Left ventricle myocardium inferior (tissue), 1 donor: Measurements from ENCODE around the gene FIGNL2. TPM values are rescaled to one million over a fixed set of nuclear protein-coding genes. Genes with fewer than 3 reads are reported as not detected.

Source experiments
- DNase-seq: peaks from one replicate; pipeline ENCODE4 v3.0.0-alpha.2; 2020
- H3K27ac ChIP-seq: fragments of 200-600 bp; replicated peaks from 2 replicates; pipeline ENCODE4 v1.8.0; 2021
- H3K27me3 ChIP-seq: fragments of 200-600 bp; 2 replicates; pipeline ENCODE4 v1.8.0; 2021; ENCODE audit warnings: low read depth
- H3K36me3 ChIP-seq: fragments of 200-600 bp; 2 replicates; pipeline ENCODE4 v1.8.0; 2021
- H3K4me1 ChIP-seq: fragments of 200-600 bp; 2 replicates; pipeline ENCODE4 v1.8.0; 2021
- H3K4me3 ChIP-seq: fragments of 200-600 bp; 2 replicates; pipeline ENCODE4 v1.8.0; 2021; ENCODE audit warnings: mild to moderate bottlenecking, moderate library complexity
- H3K9me3 ChIP-seq: fragments of 200-600 bp; replicated peaks from 2 replicates; pipeline ENCODE4 v1.8.0; 2021
- intact Hi-C: fragments of 100-400 bp; cut with micrococcal nuclease; formaldehyde crosslinking; loops from one replicate; pipeline ENCODE4 v1.11.0; 2022
- total RNA-seq: library from RNA; stranded (reverse); fragmentation: NEBNext Ultra II Directional; extraction: Animal tissue kit (Norgen Biotek cat#: 25700); gene quantifications from one replicate; pipeline ENCODE4 v1.2.1, GENCODE V29; 2021
- TF ChIP-seq, protein P1 (sequence below): fragments of 200-600 bp; IDR thresholded peaks from 2 replicates; pipeline ENCODE4 v1.8.0; 2021; ENCODE audit warnings: antibody characterized with exemption, mild to moderate bottlenecking, borderline replicate concordance
- donor health status: DM: no; HTN: yes; CAD: no; lungs with severe emphysema.

The FIGNL2 gene
- total RNA-seq, 1 donor from 2014 or later = 0.30 TPM

GRCh38 chr12:51883295-51883694 lies 34.8 kb upstream of the FIGNL2 start:
- no peak for DNase-seq
- TF ChIP-seq, protein P1, sequence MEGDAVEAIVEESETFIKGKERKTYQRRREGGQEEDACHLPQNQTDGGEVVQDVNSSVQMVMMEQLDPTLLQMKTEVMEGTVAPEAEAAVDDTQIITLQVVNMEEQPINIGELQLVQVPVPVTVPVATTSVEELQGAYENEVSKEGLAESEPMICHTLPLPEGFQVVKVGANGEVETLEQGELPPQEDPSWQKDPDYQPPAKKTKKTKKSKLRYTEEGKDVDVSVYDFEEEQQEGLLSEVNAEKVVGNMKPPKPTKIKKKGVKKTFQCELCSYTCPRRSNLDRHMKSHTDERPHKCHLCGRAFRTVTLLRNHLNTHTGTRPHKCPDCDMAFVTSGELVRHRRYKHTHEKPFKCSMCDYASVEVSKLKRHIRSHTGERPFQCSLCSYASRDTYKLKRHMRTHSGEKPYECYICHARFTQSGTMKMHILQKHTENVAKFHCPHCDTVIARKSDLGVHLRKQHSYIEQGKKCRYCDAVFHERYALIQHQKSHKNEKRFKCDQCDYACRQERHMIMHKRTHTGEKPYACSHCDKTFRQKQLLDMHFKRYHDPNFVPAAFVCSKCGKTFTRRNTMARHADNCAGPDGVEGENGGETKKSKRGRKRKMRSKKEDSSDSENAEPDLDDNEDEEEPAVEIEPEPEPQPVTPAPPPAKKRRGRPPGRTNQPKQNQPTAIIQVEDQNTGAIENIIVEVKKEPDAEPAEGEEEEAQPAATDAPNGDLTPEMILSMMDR = no peak
- H3K27ac ChIP-seq = no peak overlapping the region
- peaks cover 8% of the 10 kb centered on the region for H3K9me3 ChIP-seq
- H3K27me3 ChIP-seq = peaks cover 13% of the 10 kb centered on the region
- H3K4me1 ChIP-seq = peaks cover 17% of the 10 kb centered on the region
- intact Hi-C loops = no loop called here
- no peaks in the 10 kb centered on the region for H3K36me3 ChIP-seq
- H3K4me3 ChIP-seq = no peak overlapping the region

DNA sequence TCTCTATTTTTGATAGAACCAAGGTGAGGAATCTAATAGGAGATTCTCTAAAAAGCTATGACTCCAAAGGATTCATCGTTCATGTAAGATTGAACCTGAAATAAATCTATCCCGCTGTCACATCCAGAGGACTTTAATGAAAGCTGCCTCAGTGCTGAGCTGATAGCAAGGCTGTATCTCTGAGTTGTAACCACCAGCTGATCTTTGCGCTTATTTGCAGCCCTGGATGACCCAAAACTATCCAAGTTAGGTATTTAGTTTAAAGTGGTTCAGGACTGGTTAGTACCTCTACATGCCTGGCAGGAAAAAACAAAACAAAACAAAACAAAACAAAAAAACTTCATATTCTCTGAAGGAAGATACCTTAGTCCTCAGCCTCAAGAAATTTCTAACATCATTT lies 30.6 kb upstream of the FIGNL2 start:
- no peak for DNase-seq
- no peaks in the 10 kb centered on the region for H3K27me3 ChIP-seq
- H3K4me3 ChIP-seq = no peak overlapping the region
- H3K27ac ChIP-seq = no peak overlapping the region
- TF ChIP-seq, protein P1 = no peak
- H3K36me3 ChIP-seq = no peaks in the 10 kb centered on the region
- intact Hi-C loops = no loop called here
- peaks cover 3% of the 10 kb centered on the region for H3K9me3 ChIP-seq
- H3K4me1 ChIP-seq = no peaks in the 10 kb centered on the region

DNA sequence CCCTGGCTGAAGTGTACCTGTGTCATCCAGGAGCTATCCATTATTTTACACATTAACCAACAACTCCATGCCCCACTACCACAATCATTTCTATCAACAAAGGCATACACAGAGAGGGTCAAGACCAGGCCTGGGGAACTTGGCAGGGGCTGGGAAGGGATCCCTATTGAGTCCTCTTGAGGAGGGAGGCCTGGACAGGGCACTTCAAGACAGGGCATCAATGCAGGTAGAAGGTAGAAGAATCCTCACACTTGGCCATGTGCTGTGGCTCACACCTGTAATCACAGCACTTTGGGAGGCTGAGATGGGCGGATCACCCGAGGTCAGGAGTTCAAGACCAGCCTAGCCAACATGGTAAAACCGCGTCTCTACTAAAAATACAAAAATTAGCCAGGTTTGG lies 26.0 kb upstream of the FIGNL2 start:
- no peak overlapping the region for H3K27ac ChIP-seq
- TF ChIP-seq, protein P1 = no peak
- no peak overlapping the region for H3K4me3 ChIP-seq
- peaks cover 3% of the 10 kb centered on the region for H3K4me1 ChIP-seq
- H3K36me3 ChIP-seq = no peaks in the 10 kb centered on the region
- intact Hi-C loops = no loop called here
- no peak for DNase-seq
- H3K9me3 ChIP-seq = no peaks in the 10 kb centered on the region
- peaks cover 19% of the 10 kb centered on the region for H3K27me3 ChIP-seq

DNA sequence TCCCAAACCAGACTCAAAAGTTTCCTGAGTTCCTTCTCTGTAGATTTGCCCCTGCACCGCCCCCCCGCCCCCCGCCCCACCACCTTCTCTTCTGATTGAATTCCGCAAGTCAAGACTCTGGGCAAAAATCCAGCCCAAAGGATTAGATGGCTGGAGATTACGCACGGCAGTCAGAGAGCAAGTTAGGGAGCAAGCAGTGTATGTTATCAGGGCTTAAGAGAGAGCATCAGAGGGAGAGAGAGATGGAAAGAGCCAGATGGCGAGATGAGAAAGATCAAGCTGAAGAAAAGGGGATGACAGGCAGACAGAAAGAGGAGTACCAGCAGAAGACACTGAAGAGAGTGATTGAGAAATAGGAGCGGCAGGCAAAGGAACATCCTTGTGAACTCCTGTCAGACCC lies 25.5 kb upstream of the FIGNL2 start:
- TF ChIP-seq, protein P1 = no peak

DNA sequence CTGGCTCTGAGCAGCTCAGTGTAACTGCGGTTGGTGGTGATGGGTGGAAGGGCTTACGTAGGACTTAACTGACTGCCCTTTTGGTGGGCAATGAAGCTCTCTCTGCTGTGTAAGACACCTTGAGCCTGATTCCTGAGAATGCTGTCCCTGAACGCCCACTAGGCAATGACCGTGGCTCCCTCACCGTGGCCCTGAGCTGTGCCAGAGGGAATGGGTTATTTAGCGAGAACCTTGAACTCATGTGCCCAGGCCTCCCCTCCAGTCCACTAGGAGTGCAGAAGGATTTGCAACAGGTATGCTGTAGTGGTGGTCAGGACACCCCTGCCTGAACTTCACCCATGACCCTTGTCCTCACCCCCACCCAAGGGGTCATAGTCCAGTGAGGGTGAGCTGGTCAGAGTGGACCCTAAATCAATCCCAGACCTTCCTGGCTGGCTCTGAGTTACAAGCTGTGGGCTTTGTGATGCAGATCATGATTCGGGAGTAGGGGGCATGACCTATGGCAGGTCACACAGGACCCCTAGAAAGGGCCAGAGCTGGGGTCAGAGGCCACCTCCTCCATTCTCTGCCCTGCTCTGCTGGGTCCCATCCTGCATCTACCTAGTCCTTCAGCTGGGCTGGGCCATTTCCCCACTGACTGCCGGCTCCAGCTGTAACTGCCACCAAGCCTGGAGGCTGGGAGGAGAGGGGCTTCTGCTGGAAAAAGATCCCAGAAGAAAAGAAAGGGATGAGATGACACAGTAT lies 24.9 kb upstream of the FIGNL2 start:
- intact Hi-C loops = no loop called here
- TF ChIP-seq, protein P1 = no peak
- DNase-seq = no peak
- H3K36me3 ChIP-seq = no peaks in the 10 kb centered on the region
- no peak overlapping the region for H3K4me3 ChIP-seq
- H3K9me3 ChIP-seq = no peaks in the 10 kb centered on the region
- H3K4me1 ChIP-seq = peaks cover 13% of the 10 kb centered on the region
- H3K27me3 ChIP-seq = peaks cover 30% of the 10 kb centered on the region
- H3K27ac ChIP-seq = no peak overlapping the region

More for the DNA sequence above, 25.5 kb upstream of the FIGNL2 start:
- no peak overlapping the region for H3K27ac ChIP-seq
- peaks cover 8% of the 10 kb centered on the region for H3K4me1 ChIP-seq
- no peaks in the 10 kb centered on the region for H3K36me3 ChIP-seq
- intact Hi-C loops = no loop called here
- no peak overlapping the region for H3K4me3 ChIP-seq
- no peaks in the 10 kb centered on the region for H3K9me3 ChIP-seq
- peaks cover 24% of the 10 kb centered on the region for H3K27me3 ChIP-seq
- no peak for DNase-seq
